Measurements from ENCODE around the gene VAV3. TPM values are rescaled to one million over a fixed set of nuclear protein-coding genes. Genes with fewer than 3 reads are reported as not detected.

The VAV3 gene
- polyA plus RNA-seq, 3 donors: 5.4 to 9.2 (median 9.0) TPM

DNA sequence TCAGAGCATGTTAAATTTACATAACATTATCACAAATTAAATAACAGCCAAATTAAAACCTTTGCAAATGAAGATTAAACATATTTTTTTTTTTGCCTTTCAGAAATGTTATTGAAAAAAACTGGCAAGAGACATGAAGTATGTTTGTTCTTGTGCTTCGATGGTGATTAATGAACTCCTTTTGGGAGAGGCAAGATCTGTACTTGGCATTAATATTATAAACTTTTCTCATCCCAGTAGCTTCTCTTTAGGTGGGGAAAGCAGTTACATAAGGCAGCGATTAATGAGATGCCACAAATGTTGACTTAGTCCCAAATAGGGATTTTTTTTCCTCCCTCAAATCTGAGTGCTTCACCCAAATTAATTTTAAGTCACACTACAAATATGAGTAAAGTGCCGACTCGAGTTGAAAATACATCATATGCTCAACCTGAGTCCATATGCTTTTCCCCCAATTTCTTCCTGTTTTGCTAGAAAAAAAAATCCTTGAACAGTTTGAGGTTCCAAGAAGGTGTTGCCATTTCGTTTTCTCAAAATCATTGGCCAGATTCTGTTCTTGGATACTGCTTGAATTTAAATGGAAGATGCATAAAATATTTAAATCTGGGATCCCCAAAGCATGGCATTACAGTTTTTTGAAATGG is 294.5 kb downstream of the VAV3 start:
- Histone ChIP-seq H3K9ac (ENCODE audit: insufficient read depth, low read length, poor library complexity, severe bottlenecking) (no peak overlapping the region), H3K4me2 (replicated peaks; ENCODE audit: extremely low read depth, low read length, poor library complexity, severe bottlenecking) (no peak overlapping the region), H3K79me2 (ENCODE audit: insufficient read depth, low read length) (no peaks in the 10 kb centered on the region), H3K27ac (ENCODE audit: low read depth in 1 of 2, low read length in 2 of 2) (no peak overlapping the region), H3K36me3 (replicated peaks in 1 of 2; ENCODE audit: control insufficient read depth in 1 of 2, insufficient read depth in 2 of 2, low read length in 2 of 2) (peaks cover 5 to 24% of the 10 kb centered on the region in 2 donors), H3K4me3 (replicated peaks in 1 of 3; ENCODE audit: low read depth in 2 of 3, low read length in 3 of 3) (no peak overlapping the region), H4K20me1 (ENCODE audit: insufficient read depth, low read length) (no peaks in the 10 kb centered on the region), H3K4me1 (ENCODE audit: control insufficient read depth in 1 of 2, insufficient read depth in 2 of 2, low read length in 2 of 2) (no peaks in the 10 kb centered on the region), H2AFZ (ENCODE audit: insufficient read depth, low read depth, low read length, poor library complexity, severe bottlenecking) (no peak overlapping the region), H3K9me3 (replicated peaks in 1 of 2; ENCODE audit: control insufficient read depth in 1 of 2, insufficient read depth in 1 of 2, low read length in 2 of 2) (peaks cover 0 to 3% of the 10 kb centered on the region in 2 donors), H3K27me3 (ENCODE audit: control insufficient read depth in 2 of 2, insufficient read depth in 2 of 2, low read length in 2 of 2) (no peaks in the 10 kb centered on the region)
- DNase-seq: no peak
- Mint-ChIP-seq H3K4me3 (no peak overlapping the region), H3K4me1 (peaks cover 4% of the 10 kb centered on the region), H3K27ac (no peak overlapping the region), H3K27me3 (ENCODE audit: low read depth in 3 of 3) (no peaks in the 10 kb centered on the region), H3K9me3 (peaks cover 0 to 3% (median 2%) of the 10 kb centered on the region in 7 donors), H3K36me3 (peaks cover 24 to 36% of the 10 kb centered on the region in 2 donors)
- intact Hi-C loops (cut with micrococcal nuclease): no loop called here
- no CpG with 5 or more reads among the region's 5 CpGs for WGBS (ENCODE audit: insufficient coverage)
- TF ChIP-seq, protein P1, sequence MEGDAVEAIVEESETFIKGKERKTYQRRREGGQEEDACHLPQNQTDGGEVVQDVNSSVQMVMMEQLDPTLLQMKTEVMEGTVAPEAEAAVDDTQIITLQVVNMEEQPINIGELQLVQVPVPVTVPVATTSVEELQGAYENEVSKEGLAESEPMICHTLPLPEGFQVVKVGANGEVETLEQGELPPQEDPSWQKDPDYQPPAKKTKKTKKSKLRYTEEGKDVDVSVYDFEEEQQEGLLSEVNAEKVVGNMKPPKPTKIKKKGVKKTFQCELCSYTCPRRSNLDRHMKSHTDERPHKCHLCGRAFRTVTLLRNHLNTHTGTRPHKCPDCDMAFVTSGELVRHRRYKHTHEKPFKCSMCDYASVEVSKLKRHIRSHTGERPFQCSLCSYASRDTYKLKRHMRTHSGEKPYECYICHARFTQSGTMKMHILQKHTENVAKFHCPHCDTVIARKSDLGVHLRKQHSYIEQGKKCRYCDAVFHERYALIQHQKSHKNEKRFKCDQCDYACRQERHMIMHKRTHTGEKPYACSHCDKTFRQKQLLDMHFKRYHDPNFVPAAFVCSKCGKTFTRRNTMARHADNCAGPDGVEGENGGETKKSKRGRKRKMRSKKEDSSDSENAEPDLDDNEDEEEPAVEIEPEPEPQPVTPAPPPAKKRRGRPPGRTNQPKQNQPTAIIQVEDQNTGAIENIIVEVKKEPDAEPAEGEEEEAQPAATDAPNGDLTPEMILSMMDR (IDR thresholded peaks at IDR 0.05): no peak

DNA sequence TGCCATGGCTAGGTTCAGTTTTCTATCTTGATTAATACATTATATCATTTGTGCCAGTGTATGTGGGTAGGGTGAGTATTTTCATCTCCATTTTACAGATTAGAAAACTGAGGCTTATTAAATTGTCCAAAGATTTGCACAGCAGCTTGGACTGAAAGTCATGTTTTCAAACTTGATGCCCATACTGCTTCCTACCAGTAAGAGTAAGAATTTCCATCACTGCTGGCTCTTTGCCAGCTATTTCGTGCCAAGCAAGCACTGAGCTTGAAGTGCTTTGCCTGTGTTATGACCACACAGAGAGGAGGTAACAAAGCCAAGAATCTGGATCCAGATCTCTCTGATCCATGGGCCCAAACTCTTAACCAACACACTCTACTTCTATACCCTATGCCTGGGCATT is 295.0 kb downstream of the VAV3 start:
- H3K4me1 Mint-ChIP-seq: peaks cover 4% of the 10 kb centered on the region
- H3K9me3 Mint-ChIP-seq: peaks cover 0 to 3% (median 0%) of the 10 kb centered on the region in 7 donors

More for the DNA sequence above, 295.0 kb downstream of the VAV3 start:
- H2AFZ ChIP-seq (ENCODE audit: insufficient read depth, low read depth, low read length, poor library complexity, severe bottlenecking): no peak overlapping the region
- Mint-ChIP-seq H3K4me3 (no peak overlapping the region), H3K36me3 (peaks cover 27 to 39% of the 10 kb centered on the region in 2 donors), H3K27ac (no peak overlapping the region), H3K27me3 (ENCODE audit: low read depth in 3 of 3) (no peaks in the 10 kb centered on the region)
- no peaks in the 10 kb centered on the region for H4K20me1 ChIP-seq (ENCODE audit: insufficient read depth, low read length)
- peaks cover 0 to 3% of the 10 kb centered on the region in 2 donors for H3K9me3 ChIP-seq (replicated peaks in 1 of 2; ENCODE audit: control insufficient read depth in 1 of 2, insufficient read depth in 1 of 2, low read length in 2 of 2)
- no peaks in the 10 kb centered on the region for H3K79me2 ChIP-seq (ENCODE audit: insufficient read depth, low read length)
- WGBS (ENCODE audit: insufficient coverage): 55% methylated on average over 1 of the region's 1 CpG
- intact Hi-C loops (cut with micrococcal nuclease): no loop called here
- no peak overlapping the region for H3K9ac ChIP-seq (ENCODE audit: insufficient read depth, low read length, poor library complexity, severe bottlenecking)
- no peak overlapping the region for H3K4me2 ChIP-seq (replicated peaks; ENCODE audit: extremely low read depth, low read length, poor library complexity, severe bottlenecking)
- no peaks in the 10 kb centered on the region for H3K27me3 ChIP-seq (ENCODE audit: control insufficient read depth in 2 of 2, insufficient read depth in 2 of 2, low read length in 2 of 2)
- no peak overlapping the region for H3K27ac ChIP-seq (ENCODE audit: low read depth in 1 of 2, low read length in 2 of 2)
- DNase-seq: no peak
- H3K4me1 ChIP-seq (ENCODE audit: control insufficient read depth in 1 of 2, insufficient read depth in 2 of 2, low read length in 2 of 2): no peaks in the 10 kb centered on the region
- TF ChIP-seq, protein P1 (IDR thresholded peaks at IDR 0.05): no peak
- H3K4me3 ChIP-seq (replicated peaks in 1 of 3; ENCODE audit: low read depth in 2 of 3, low read length in 3 of 3): no peak overlapping the region
- peaks cover 5 to 24% of the 10 kb centered on the region in 2 donors for H3K36me3 ChIP-seq (replicated peaks in 1 of 2; ENCODE audit: control insufficient read depth in 1 of 2, insufficient read depth in 2 of 2, low read length in 2 of 2)

All from CD14-positive monocyte (primary cell).